ENCODE data around the gene EPSTI1. TPM values are rescaled to one million over a fixed set of nuclear protein-coding genes. Genes with fewer than 3 reads are reported as not detected.
"Not testable (repeated sequence)": the region's sequence is repeated elsewhere in the genome, so short reads cannot be mapped to it uniquely, and the experiment has no call there.

Gene EPSTI1
- polyA plus RNA-seq, 3 donors: 10.7 to 13.7 (median 11.1) TPM

GRCh38 chr13:42895776-42896175 is 96.3 kb downstream of the EPSTI1 start:
- DNase-seq: no peak

- DNase-seq: peak; percentile 60
Observed at GRCh38 chr13:42894765-42895243, 97.2 kb downstream of the EPSTI1 start.

GRCh38 chr13:42893214-42893671 is 98.8 kb downstream of the EPSTI1 start:
- no peak for DNase-seq

GRCh38 chr13:42892760-42893159 is 99.3 kb downstream of the EPSTI1 start:
- DNase-seq: no peak

GRCh38 chr13:42891591-42891990 is 100.5 kb downstream of the EPSTI1 start:
- no peak for DNase-seq

- DNase-seq: no peak
Observed at GRCh38 chr13:42885325-42885724, 106.7 kb downstream of the EPSTI1 start.

- peak; percentile 74 for DNase-seq
Observed at GRCh38 chr13:42883771-42884467, 108.1 kb downstream of the EPSTI1 start.

GRCh38 chr13:42883142-42883541 is 108.9 kb downstream of the EPSTI1 start:
- no peak for DNase-seq

- no peak for DNase-seq
Observed at GRCh38 chr13:42880056-42880605, 111.9 kb downstream of the EPSTI1 start.

GRCh38 chr13:42878721-42879120 is 113.3 kb downstream of the EPSTI1 start:
- no peak for DNase-seq

- DNase-seq: peak; percentile 24
Observed at GRCh38 chr13:42876887-42877545, 115.0 kb downstream of the EPSTI1 start.

GRCh38 chr13:42876270-42876714 is 115.7 kb downstream of the EPSTI1 start:
- DNase-seq: no peak

GRCh38 chr13:42875475-42876269 is 116.4 kb downstream of the EPSTI1 start:
- peak; percentile 34 for DNase-seq

GRCh38 chr13:42874221-42874620 is 117.8 kb downstream of the EPSTI1 start:
- DNase-seq: no peak

GRCh38 chr13:42873081-42873480 is 119.0 kb downstream of the EPSTI1 start:
- no peak for DNase-seq

- no peak for DNase-seq
Observed at GRCh38 chr13:42867232-42867631, 124.8 kb downstream of the EPSTI1 start.

GRCh38 chr13:42865768-42866102 is 126.3 kb downstream of the EPSTI1 start:
- no peak for DNase-seq

- DNase-seq: no peak
Observed at GRCh38 chr13:42864952-42865767, 126.9 kb downstream of the EPSTI1 start.

- not testable (repeated sequence) for DNase-seq
Observed at GRCh38 chr13:42862370-42862769, 129.7 kb downstream of the EPSTI1 start.

- DNase-seq: no peak
Observed at GRCh38 chr13:42860485-42860884, 131.6 kb downstream of the EPSTI1 start.

- no peak for DNase-seq
Observed at GRCh38 chr13:42859760-42860159, 132.3 kb downstream of the EPSTI1 start.

Measured in renal pelvis (tissue), 4 donors.